Measurements from ENCODE around the gene SPATA19. TPM values are rescaled to one million over a fixed set of nuclear protein-coding genes. Genes with fewer than 3 reads are reported as not detected.

SPATA19 gene
- total and polyA plus RNA-seq, 2 experiments from 2014 or later = not detected

DNA sequence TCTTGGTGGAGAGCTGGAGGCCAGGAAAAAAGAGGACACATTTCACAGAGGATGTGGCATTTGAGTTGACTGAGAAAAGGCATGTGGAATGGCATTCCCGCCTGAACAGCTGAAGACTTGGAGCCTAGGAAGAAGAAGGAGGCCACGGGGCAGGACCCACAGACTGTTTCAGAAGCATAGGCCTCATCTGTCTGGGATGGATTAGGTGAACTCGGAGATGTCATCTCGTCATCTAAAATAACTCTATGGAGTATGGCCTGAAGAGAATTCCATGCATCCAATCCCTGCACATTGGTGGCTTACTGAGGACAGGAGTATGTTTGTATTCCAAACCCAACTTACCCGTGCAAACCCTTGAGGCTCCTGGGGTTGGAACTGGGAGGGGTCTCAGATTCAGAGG is 16.4 kb downstream of the SPATA19 start (continued):
- TF ChIP-seq, protein P1, sequence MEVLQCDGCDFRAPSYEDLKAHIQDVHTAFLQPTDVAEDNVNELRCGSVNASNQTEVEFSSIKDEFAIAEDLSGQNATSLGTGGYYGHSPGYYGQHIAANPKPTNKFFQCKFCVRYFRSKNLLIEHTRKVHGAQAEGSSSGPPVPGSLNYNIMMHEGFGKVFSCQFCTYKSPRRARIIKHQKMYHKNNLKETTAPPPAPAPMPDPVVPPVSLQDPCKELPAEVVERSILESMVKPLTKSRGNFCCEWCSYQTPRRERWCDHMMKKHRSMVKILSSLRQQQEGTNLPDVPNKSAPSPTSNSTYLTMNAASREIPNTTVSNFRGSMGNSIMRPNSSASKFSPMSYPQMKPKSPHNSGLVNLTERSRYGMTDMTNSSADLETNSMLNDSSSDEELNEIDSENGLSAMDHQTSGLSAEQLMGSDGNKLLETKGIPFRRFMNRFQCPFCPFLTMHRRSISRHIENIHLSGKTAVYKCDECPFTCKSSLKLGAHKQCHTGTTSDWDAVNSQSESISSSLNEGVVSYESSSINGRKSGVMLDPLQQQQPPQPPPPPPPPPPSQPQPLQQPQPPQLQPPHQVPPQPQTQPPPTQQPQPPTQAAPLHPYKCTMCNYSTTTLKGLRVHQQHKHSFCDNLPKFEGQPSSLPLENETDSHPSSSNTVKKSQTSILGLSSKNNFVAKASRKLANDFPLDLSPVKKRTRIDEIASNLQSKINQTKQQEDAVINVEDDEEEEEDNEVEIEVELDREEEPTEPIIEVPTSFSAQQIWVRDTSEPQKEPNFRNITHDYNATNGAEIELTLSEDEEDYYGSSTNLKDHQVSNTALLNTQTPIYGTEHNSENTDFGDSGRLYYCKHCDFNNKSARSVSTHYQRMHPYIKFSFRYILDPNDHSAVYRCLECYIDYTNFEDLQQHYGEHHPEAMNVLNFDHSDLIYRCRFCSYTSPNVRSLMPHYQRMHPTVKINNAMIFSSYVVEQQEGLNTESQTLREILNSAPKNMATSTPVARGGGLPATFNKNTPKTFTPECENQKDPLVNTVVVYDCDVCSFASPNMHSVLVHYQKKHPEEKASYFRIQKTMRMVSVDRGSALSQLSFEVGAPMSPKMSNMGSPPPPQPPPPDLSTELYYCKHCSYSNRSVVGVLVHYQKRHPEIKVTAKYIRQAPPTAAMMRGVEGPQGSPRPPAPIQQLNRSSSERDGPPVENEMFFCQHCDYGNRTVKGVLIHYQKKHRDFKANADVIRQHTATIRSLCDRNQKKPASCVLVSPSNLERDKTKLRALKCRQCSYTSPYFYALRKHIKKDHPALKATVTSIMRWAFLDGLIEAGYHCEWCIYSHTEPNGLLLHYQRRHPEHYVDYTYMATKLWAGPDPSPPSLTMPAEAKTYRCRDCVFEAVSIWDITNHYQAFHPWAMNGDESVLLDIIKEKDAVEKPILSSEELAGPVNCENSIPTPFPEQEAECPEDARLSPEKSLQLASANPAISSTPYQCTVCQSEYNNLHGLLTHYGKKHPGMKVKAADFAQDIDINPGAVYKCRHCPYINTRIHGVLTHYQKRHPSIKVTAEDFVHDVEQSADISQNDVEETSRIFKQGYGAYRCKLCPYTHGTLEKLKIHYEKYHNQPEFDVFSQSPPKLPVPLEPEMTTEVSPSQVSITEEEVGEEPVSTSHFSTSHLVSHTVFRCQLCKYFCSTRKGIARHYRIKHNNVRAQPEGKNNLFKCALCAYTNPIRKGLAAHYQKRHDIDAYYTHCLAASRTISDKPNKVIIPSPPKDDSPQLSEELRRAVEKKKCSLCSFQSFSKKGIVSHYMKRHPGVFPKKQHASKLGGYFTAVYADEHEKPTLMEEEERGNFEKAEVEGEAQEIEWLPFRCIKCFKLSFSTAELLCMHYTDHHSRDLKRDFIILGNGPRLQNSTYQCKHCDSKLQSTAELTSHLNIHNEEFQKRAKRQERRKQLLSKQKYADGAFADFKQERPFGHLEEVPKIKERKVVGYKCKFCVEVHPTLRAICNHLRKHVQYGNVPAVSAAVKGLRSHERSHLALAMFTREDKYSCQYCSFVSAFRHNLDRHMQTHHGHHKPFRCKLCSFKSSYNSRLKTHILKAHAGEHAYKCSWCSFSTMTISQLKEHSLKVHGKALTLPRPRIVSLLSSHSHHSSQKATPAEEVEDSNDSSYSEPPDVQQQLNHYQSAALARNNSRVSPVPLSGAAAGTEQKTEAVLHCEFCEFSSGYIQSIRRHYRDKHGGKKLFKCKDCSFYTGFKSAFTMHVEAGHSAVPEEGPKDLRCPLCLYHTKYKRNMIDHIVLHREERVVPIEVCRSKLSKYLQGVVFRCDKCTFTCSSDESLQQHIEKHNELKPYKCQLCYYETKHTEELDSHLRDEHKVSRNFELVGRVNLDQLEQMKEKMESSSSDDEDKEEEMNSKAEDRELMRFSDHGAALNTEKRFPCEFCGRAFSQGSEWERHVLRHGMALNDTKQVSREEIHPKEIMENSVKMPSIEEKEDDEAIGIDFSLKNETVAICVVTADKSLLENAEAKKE (CRISPR knock-in tag; IDR thresholded peaks at IDR 0.05) = no peak
- TF ChIP-seq, protein P2, sequence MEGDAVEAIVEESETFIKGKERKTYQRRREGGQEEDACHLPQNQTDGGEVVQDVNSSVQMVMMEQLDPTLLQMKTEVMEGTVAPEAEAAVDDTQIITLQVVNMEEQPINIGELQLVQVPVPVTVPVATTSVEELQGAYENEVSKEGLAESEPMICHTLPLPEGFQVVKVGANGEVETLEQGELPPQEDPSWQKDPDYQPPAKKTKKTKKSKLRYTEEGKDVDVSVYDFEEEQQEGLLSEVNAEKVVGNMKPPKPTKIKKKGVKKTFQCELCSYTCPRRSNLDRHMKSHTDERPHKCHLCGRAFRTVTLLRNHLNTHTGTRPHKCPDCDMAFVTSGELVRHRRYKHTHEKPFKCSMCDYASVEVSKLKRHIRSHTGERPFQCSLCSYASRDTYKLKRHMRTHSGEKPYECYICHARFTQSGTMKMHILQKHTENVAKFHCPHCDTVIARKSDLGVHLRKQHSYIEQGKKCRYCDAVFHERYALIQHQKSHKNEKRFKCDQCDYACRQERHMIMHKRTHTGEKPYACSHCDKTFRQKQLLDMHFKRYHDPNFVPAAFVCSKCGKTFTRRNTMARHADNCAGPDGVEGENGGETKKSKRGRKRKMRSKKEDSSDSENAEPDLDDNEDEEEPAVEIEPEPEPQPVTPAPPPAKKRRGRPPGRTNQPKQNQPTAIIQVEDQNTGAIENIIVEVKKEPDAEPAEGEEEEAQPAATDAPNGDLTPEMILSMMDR (conservative IDR thresholded peaks at IDR 0.05; ENCODE audit: low read depth in 2 of 2) = no peak
- no peak for TF ChIP-seq ZNF114 (CRISPR knock-in tag; IDR thresholded peaks at IDR 0.05)
- TF ChIP-seq EZH2phosphoT487 (IDR thresholded peaks at IDR 0.05; ENCODE audit: unreplicated experiment) = no peak
- TF ChIP-seq EZH2 (IDR thresholded peaks at IDR 0.05; ENCODE audit: low read depth, unreplicated experiment) = no peak
- TF ChIP-seq NANOG (IDR thresholded peaks at IDR 0.05; ENCODE audit: borderline replicate concordance) = no peak
- TF ChIP-seq JUNB (IDR thresholded peaks at IDR 0.05; ENCODE audit: unreplicated experiment) = no peak
- no peak for TF ChIP-seq ZNF331 (CRISPR knock-in tag; IDR thresholded peaks at IDR 0.05; ENCODE audit: low read depth)
- no peak for TF ChIP-seq POLR2AphosphoS5 (IDR thresholded peaks at IDR 0.05; ENCODE audit: low read depth)
- TF ChIP-seq STAT1 (IDR thresholded peaks at IDR 0.05; ENCODE audit: unreplicated experiment) = no peak
- TF ChIP-seq, protein P3, sequence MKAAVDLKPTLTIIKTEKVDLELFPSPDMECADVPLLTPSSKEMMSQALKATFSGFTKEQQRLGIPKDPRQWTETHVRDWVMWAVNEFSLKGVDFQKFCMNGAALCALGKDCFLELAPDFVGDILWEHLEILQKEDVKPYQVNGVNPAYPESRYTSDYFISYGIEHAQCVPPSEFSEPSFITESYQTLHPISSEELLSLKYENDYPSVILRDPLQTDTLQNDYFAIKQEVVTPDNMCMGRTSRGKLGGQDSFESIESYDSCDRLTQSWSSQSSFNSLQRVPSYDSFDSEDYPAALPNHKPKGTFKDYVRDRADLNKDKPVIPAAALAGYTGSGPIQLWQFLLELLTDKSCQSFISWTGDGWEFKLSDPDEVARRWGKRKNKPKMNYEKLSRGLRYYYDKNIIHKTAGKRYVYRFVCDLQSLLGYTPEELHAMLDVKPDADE (IDR thresholded peaks at IDR 0.05) = no peak
